Measurements from ENCODE around the gene TMEM178B. TPM values are rescaled to one million over a fixed set of nuclear protein-coding genes. Genes with fewer than 3 reads are reported as not detected.

Gene TMEM178B
- total RNA-seq, 1 donor from 2014 or later: 19.7 TPM

DNA sequence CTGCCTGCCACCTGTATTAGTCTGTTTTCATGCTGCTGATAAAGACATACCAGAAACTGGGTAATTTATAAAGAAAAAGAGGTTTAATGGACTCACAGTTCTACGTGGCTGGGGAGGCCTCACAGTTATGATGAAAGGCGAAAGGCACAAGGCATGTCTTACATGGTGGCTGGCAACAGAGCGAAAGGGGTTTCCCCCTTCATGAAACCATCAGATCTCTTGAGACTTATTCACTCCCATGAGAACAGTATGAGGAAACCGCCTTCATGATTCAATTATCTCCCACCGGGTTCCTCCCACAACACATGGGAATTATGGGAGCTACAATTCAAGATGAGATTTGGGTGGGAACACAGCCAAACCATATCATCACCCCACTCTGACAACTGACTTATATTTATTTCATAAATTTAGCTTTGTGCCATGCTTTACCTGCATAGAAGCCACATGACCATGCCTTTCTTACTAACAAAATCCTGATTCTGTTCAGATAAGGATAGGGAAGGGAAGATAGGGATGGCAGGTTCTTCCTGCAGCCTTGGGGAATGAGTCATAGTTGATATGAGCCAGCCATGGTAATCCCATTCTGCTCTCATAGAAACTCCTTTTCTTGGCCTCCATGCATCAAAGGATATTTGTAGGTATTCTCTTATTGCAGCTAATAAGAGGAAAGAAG is 286.0 kb downstream of the TMEM178B start:
- Mint-ChIP-seq H3K36me3 (ENCODE audit: low read depth) (no peaks in the 10 kb centered on the region), H3K9me3 (peaks cover 3% of the 10 kb centered on the region), H3K27me3 (ENCODE audit: low read depth) (no peaks in the 10 kb centered on the region), H3K27ac (ENCODE audit: unreplicated experiment) (no peak overlapping the region), H3K4me3 (no peak overlapping the region), H3K4me1 (peaks cover 40% of the 10 kb centered on the region)
- DNase-seq (ENCODE audit: low read depth, low spot score): no peak
- TF ChIP-seq, protein P1, sequence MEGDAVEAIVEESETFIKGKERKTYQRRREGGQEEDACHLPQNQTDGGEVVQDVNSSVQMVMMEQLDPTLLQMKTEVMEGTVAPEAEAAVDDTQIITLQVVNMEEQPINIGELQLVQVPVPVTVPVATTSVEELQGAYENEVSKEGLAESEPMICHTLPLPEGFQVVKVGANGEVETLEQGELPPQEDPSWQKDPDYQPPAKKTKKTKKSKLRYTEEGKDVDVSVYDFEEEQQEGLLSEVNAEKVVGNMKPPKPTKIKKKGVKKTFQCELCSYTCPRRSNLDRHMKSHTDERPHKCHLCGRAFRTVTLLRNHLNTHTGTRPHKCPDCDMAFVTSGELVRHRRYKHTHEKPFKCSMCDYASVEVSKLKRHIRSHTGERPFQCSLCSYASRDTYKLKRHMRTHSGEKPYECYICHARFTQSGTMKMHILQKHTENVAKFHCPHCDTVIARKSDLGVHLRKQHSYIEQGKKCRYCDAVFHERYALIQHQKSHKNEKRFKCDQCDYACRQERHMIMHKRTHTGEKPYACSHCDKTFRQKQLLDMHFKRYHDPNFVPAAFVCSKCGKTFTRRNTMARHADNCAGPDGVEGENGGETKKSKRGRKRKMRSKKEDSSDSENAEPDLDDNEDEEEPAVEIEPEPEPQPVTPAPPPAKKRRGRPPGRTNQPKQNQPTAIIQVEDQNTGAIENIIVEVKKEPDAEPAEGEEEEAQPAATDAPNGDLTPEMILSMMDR (conservative IDR thresholded peaks at IDR 0.05): no peak

DNA sequence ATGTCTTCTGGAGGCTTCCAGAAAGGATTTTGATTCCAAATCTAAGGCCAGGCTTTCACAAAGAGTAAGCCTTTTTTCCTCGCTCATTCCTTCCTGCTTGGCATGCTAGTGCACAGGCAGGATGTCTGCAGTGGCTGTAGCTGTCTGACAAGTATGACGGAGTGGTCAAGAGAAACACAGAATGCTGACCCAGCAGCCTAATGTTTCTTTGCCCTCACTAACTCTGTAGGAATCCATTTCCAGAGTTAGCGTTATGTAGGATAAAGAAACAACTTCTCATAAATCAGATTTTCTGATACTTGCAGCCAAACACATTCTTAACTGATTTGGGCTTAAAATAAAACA is 286.5 kb downstream of the TMEM178B start:
- no peaks in the 10 kb centered on the region for H3K27me3 Mint-ChIP-seq (ENCODE audit: low read depth)
- H3K4me1 Mint-ChIP-seq: peaks cover 37% of the 10 kb centered on the region
- no peaks in the 10 kb centered on the region for H3K9me3 Mint-ChIP-seq
- H3K27ac Mint-ChIP-seq (ENCODE audit: unreplicated experiment): no peak overlapping the region
- DNase-seq (ENCODE audit: low read depth, low spot score): no peak
- H3K4me3 Mint-ChIP-seq: no peak overlapping the region
- H3K36me3 Mint-ChIP-seq (ENCODE audit: low read depth): no peaks in the 10 kb centered on the region
- TF ChIP-seq, protein P1 (conservative IDR thresholded peaks at IDR 0.05): no peak

DNA sequence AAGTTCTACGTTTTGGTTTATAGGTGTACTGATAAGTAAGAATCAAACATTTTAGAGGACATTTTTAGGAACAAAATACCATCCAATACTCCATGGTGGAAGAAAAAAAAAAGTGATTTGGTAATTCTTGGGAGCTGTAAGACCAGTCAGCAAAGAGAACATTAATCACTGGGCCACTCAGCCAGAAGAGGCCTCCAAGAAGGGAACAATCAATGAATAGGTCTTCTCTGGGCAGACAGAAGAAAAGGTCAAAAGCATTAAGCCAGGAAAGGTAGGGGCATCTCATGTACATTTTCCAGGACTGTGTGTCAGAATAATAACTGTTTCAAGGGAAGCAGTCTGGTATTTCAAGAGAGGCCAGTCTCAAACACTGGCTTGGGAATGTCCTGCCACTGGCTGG is 286.9 kb downstream of the TMEM178B start:
- TF ChIP-seq, protein P1 (conservative IDR thresholded peaks at IDR 0.05): no peak
- no peaks in the 10 kb centered on the region for H3K27me3 Mint-ChIP-seq (ENCODE audit: low read depth)
- no peak for DNase-seq (ENCODE audit: low read depth, low spot score)
- no peaks in the 10 kb centered on the region for H3K9me3 Mint-ChIP-seq
- no peak overlapping the region for H3K4me3 Mint-ChIP-seq
- no peak overlapping the region for H3K27ac Mint-ChIP-seq (ENCODE audit: unreplicated experiment)
- H3K36me3 Mint-ChIP-seq (ENCODE audit: low read depth): no peaks in the 10 kb centered on the region
- peaks cover 41% of the 10 kb centered on the region for H3K4me1 Mint-ChIP-seq

DNA sequence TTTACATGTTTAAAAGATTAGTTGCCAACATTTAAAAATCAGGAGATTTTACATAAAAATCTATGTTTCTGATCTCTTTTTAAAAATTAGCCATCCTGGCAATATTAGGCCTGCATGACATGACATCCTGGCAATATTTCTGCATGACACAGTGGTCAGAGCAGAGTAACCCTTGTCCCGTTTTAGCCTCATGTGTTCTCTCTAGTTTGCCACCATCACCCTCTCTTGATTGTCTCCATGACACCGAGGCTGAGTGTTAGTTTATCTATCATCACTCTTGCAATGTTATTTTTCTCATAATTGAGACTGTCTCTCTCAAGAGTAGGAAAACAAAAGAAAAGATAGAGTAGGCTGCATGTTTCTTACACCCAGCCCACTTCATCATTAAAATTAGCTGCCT is 287.6 kb downstream of the TMEM178B start:
- H3K36me3 Mint-ChIP-seq (ENCODE audit: low read depth): no peaks in the 10 kb centered on the region
- no peak for DNase-seq (ENCODE audit: low read depth, low spot score)
- H3K4me3 Mint-ChIP-seq: no peak overlapping the region
- peaks cover 47% of the 10 kb centered on the region for H3K4me1 Mint-ChIP-seq
- H3K27ac Mint-ChIP-seq (ENCODE audit: unreplicated experiment): no peak overlapping the region
- no peaks in the 10 kb centered on the region for H3K9me3 Mint-ChIP-seq
- no peaks in the 10 kb centered on the region for H3K27me3 Mint-ChIP-seq (ENCODE audit: low read depth)
- TF ChIP-seq, protein P1 (conservative IDR thresholded peaks at IDR 0.05): no peak

DNA sequence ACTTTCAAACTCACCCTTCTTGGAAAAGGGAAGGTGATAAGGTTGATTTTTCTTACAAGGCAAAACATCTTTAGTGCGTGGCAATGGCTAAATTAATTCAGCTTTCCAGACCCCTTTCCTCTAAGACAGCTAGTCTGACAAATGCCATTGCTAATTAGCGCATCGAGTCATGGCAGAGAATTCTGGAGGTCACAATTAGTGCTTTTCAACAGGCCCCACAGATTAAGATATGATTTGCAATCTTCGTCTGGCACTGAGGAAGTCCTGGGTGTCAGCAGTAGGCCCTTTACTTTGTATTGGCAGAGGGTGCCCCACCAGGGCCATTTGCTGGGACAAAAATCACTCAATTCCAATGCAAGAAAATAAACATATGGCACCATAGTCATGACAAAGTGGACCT is 288.1 kb downstream of the TMEM178B start:
- TF ChIP-seq, protein P1 (conservative IDR thresholded peaks at IDR 0.05): no peak
- Mint-ChIP-seq H3K27me3 (ENCODE audit: low read depth) (no peaks in the 10 kb centered on the region), H3K4me1 (peaks cover 52% of the 10 kb centered on the region), H3K4me3 (no peak overlapping the region), H3K27ac (ENCODE audit: unreplicated experiment) (no peak overlapping the region), H3K36me3 (ENCODE audit: low read depth) (no peaks in the 10 kb centered on the region), H3K9me3 (no peaks in the 10 kb centered on the region)
- no peak for DNase-seq (ENCODE audit: low read depth, low spot score)
